Neuronal stem cell (in vitro differentiated cells): ENCODE measurements around the gene TCF7L1.

Experiments
- DNase-seq: peaks from one replicate; pipeline ENCODE4 v3.0.0-alpha.2; 2013; ENCODE audit warnings: low spot score
- H2AFZ ChIP-seq: one replicate; pipeline ENCODE4 v1.6.1; 2013; ENCODE audit warnings: mild to moderate bottlenecking, low read length, inconsistent platforms
- H2AK5ac ChIP-seq: 2 replicates; pipeline ENCODE4 v1.6.1; 2013; ENCODE audit warnings: low read depth, mild to moderate bottlenecking, inconsistent platforms, low read length, moderate library complexity, mixed read lengths
- H2BK120ac ChIP-seq: 2 replicates; pipeline ENCODE4 v1.6.1; 2013; ENCODE audit warnings: low read depth, mild to moderate bottlenecking, inconsistent platforms, low read length, moderate library complexity, mixed read lengths
- H2BK12ac ChIP-seq: one replicate; pipeline ENCODE4 v1.6.1; 2013; ENCODE audit warnings: low read length, inconsistent platforms
- H2BK15ac ChIP-seq: 2 replicates; pipeline ENCODE4 v1.6.1; 2013; ENCODE audit warnings: mild to moderate bottlenecking, low read length, inconsistent platforms, mixed read lengths
- H2BK5ac ChIP-seq: one replicate; pipeline ENCODE4 v1.6.1; 2013; ENCODE audit warnings: inconsistent platforms, mild to moderate bottlenecking, low read length, moderate library complexity
- H3K14ac ChIP-seq: one replicate; pipeline ENCODE4 v1.6.1; 2013; ENCODE audit warnings: low read length, inconsistent platforms
- H3K18ac ChIP-seq: 2 replicates; pipeline ENCODE4 v1.6.1; 2013; ENCODE audit warnings: low read length, inconsistent platforms
- H3K23ac ChIP-seq: 2 replicates; pipeline ENCODE4 v1.6.1; 2013; ENCODE audit warnings: low read depth, mild to moderate bottlenecking, mixed read lengths, low read length, inconsistent platforms; ENCODE audit not compliant: poor library complexity
- H3K27ac ChIP-seq: replicated peaks from 3 replicates; pipeline ENCODE4 v1.5.1; 2013; ENCODE audit warnings: low read length, inconsistent platforms
- H3K27me3 ChIP-seq, 3 experiments: 2 replicates each; pipeline ENCODE4 v1.6.1; 2013; ENCODE audit warnings: low read length in 3 of 3, mild to moderate bottlenecking in 2 of 3, inconsistent platforms in 1 of 3, low read depth in 1 of 3, mixed read lengths in 1 of 3, moderate library complexity in 1 of 3; ENCODE audit not compliant: control insufficient read depth in 3 of 3, insufficient read depth in 3 of 3
- H3K36me3 ChIP-seq, 2 donors: replicated peaks in 1 of 2; 2 replicates each; pipeline ENCODE4 v1.6.1; 2013; ENCODE audit warnings: low read length in 2 of 2; ENCODE audit not compliant: control insufficient read depth in 2 of 2, insufficient read depth in 2 of 2
- H3K4ac ChIP-seq: 2 replicates; pipeline ENCODE4 v1.6.1; 2013; ENCODE audit warnings: inconsistent platforms, mild to moderate bottlenecking, low read length, moderate library complexity
- H3K4me1 ChIP-seq, 2 donors: 1 replicate in 1 of 2; 2 replicates in 1 of 2; pipeline ENCODE4 v1.6.1; 2013; ENCODE audit warnings: low read length in 2 of 2, low read depth in 1 of 2; ENCODE audit not compliant: control insufficient read depth in 2 of 2, insufficient read depth in 1 of 2
- H3K4me2 ChIP-seq: one replicate; pipeline ENCODE4 v1.6.1; 2013; ENCODE audit warnings: mild to moderate bottlenecking, low read length, inconsistent platforms; ENCODE audit not compliant: insufficient read depth, poor library complexity, severe bottlenecking
- H3K4me3 ChIP-seq, 2 donors: 2 replicates each; pipeline ENCODE4 v1.5.1; 2013; ENCODE audit warnings: low read length in 2 of 2, mild to moderate bottlenecking in 2 of 2, inconsistent platforms in 1 of 2, moderate library complexity in 1 of 2
- H3K79me1 ChIP-seq: one replicate; pipeline ENCODE4 v1.6.1; 2013; ENCODE audit warnings: low read depth, mild to moderate bottlenecking, inconsistent platforms, low read length, moderate library complexity
- H3K9ac ChIP-seq: one replicate; pipeline ENCODE4 v1.6.1; 2013; ENCODE audit warnings: mild to moderate bottlenecking, low read depth, low read length, inconsistent platforms; ENCODE audit not compliant: poor library complexity
- H3K9me3 ChIP-seq, 2 donors: replicated peaks in 1 of 2; 2 replicates each; pipeline versions ENCODE3 to v1.6.1; 2013; ENCODE audit warnings: low read length in 2 of 2, mild to moderate bottlenecking in 2 of 2, inconsistent platforms in 1 of 2, low read depth in 1 of 2, mixed read lengths in 1 of 2, moderate library complexity in 1 of 2; ENCODE audit not compliant: control insufficient read depth in 2 of 2, insufficient read depth in 1 of 2
- H4K8ac ChIP-seq: one replicate; pipeline ENCODE4 v1.6.1; 2013; ENCODE audit warnings: low read depth, mild to moderate bottlenecking, inconsistent platforms, low read length, moderate library complexity
- H4K91ac ChIP-seq: one replicate; pipeline ENCODE4 v1.6.1; 2013; ENCODE audit warnings: low read length, low read depth, mild to moderate bottlenecking, inconsistent platforms; ENCODE audit not compliant: poor library complexity
- WGBS, 2 donors: extraction: QIAGEN DNeasy Blood & Tissue Kit; methylation state at CpG; one replicate each; pipeline ENCODE4 v1.1.7; 2013; ENCODE audit warnings: missing lambda C conversion rate in 2 of 2, mixed read lengths in 1 of 2; ENCODE audit not compliant: insufficient read length in 2 of 2, insufficient replicate concordance in 1 of 2; ENCODE audit errors: extremely low coverage in 2 of 2; 5-methylcytosine and 5-hydroxymethylcytosine counted together

TCF7L1 gene

DNA sequence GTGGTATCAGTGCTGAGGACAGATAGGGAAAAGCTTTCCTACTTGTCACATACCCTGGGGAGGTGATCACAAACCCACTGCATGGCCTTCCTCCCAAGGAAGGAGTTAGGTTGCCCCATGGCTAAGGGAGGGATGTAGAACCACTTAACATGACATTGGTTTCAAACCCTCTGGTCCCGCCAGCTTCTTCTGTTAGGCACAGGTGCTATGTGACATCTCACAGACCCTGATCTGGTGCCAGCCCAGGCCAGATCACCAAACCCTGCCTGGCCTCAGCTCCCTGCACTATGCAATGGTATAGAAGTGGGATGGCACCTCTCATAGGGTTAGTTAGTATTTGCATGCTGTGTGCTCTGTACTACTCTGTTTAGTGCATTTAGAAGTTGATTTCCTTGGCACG lies 58.0 kb downstream of the TCF7L1 start:
- no peak overlapping the region for H3K14ac ChIP-seq
- H3K23ac ChIP-seq = peak overlapping the region; percentile 7
- WGBS, 2 donors = no CpG with 5 or more reads among the region's 2 CpGs
- H4K8ac ChIP-seq = peak overlapping the region; percentile 70
- no peak overlapping the region for H2BK5ac ChIP-seq
- peaks cover 1 to 6% of the 10 kb centered on the region in 2 donors for H3K36me3 ChIP-seq
- H3K9me3 ChIP-seq = no peaks in the 10 kb centered on the region
- H2AK5ac ChIP-seq = peak overlapping the region; percentile 65
- no peak overlapping the region for H2BK120ac ChIP-seq
- no peak overlapping the region for H3K4me2 ChIP-seq
- no peak overlapping the region for H3K9ac ChIP-seq
- H2BK12ac ChIP-seq = no peak overlapping the region
- no peak overlapping the region for H2BK15ac ChIP-seq
- H3K18ac ChIP-seq = peak overlapping the region; percentile 20
- H3K4me1 ChIP-seq = peaks cover 16 to 21% of the 10 kb centered on the region in 2 donors
- H3K27me3 ChIP-seq = no peaks in the 10 kb centered on the region
- H2AFZ ChIP-seq = no peak overlapping the region
- no peaks in the 10 kb centered on the region for H3K79me1 ChIP-seq
- no peak overlapping the region for H3K4ac ChIP-seq
- H3K27ac ChIP-seq = no peak overlapping the region
- H4K91ac ChIP-seq = no peak overlapping the region
- DNase-seq = no peak
- no peak overlapping the region for H3K4me3 ChIP-seq

DNA sequence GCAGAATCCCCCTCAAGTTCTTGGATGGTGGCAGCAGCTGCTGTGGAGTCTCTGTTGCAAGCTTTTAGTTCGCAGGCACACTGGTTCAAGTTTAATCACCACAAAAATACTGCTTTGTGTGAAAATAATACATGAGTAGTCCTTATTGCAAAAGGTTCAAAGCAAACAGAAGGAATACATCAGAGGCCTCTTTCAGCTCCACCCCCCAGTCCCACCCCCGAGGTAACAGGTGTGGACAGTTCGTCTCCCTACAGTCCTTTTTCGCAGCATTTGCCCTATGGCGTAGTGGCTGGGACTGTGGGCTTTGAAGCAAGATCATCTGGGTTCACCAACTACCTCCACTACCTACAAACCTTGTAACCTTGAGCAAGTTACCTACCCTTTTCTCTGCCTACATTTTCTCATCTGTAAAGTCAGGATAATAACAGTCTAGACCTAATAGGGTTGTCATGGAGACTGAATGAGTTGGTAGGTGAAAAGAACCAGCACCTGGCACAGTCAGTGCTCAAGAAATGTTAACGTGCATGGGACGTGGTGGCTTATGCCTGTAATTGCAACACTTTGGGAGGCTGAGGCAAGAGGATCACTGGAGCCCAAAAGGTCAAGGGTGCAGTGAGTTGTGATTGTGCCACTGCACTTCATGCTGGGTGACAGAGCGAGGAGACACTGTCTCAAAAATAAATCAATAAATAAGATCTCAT lies 61.7 kb downstream of the TCF7L1 start:
- H3K36me3 ChIP-seq = peaks cover 3 to 6% of the 10 kb centered on the region in 2 donors
- no peaks in the 10 kb centered on the region for H3K27me3 ChIP-seq
- H2AFZ ChIP-seq = no peak overlapping the region
- no peak overlapping the region for H3K4ac ChIP-seq
- no peak overlapping the region for H3K23ac ChIP-seq
- peaks cover 2% of the 10 kb centered on the region for H3K79me1 ChIP-seq
- no peak overlapping the region for H2BK12ac ChIP-seq
- no peak for DNase-seq
- H2BK5ac ChIP-seq = no peak overlapping the region
- no peak overlapping the region for H3K18ac ChIP-seq
- H4K91ac ChIP-seq = no peak overlapping the region
- WGBS, 2 donors = no CpG with 5 or more reads among the region's 8 CpGs
- no peak overlapping the region for H3K27ac ChIP-seq
- H3K9ac ChIP-seq = no peak overlapping the region
- no peak overlapping the region for H3K4me3 ChIP-seq
- H3K9me3 ChIP-seq = no peaks in the 10 kb centered on the region
- H2BK15ac ChIP-seq = no peak overlapping the region
- no peak overlapping the region for H3K14ac ChIP-seq
- H2BK120ac ChIP-seq = no peak overlapping the region
- no peak overlapping the region for H2AK5ac ChIP-seq
- no peak overlapping the region for H3K4me2 ChIP-seq
- H4K8ac ChIP-seq = no peak overlapping the region
- H3K4me1 ChIP-seq = peaks cover 5 to 6% of the 10 kb centered on the region in 2 donors

DNA sequence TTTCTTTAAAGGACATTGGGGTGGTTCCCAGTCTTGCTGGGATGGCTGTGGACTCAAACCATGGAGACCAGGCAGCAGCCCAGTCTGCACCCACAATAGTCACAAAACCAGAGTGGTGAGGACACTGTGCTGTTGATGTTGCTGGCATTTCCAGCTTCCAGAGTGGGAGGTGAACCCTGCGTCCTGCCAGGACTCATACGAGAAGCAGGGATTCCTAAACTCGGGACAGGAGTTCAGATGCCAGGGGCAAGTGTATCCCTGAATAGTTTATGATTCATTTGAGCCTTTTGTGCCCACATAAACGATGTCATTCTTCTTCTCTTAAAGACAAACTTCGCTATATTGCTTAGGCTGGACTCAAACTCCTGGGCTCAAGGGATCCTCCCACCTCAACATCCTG lies 62.8 kb downstream of the TCF7L1 start:
- no peak overlapping the region for H3K27ac ChIP-seq
- H3K4me3 ChIP-seq = no peak overlapping the region
- no peak overlapping the region for H2AK5ac ChIP-seq
- H3K36me3 ChIP-seq = peaks cover 3 to 9% of the 10 kb centered on the region in 2 donors
- no peak overlapping the region for H3K4ac ChIP-seq
- H4K8ac ChIP-seq = no peak overlapping the region
- H3K14ac ChIP-seq = no peak overlapping the region
- H3K9me3 ChIP-seq = no peaks in the 10 kb centered on the region
- no peak overlapping the region for H3K9ac ChIP-seq
- peaks cover 0 to 1% of the 10 kb centered on the region in 2 donors for H3K4me1 ChIP-seq
- no peak overlapping the region for H2BK5ac ChIP-seq
- H3K4me2 ChIP-seq = no peak overlapping the region
- H2BK120ac ChIP-seq = no peak overlapping the region
- no peak for DNase-seq
- H3K18ac ChIP-seq = no peak overlapping the region
- H4K91ac ChIP-seq = no peak overlapping the region
- H2BK15ac ChIP-seq = no peak overlapping the region
- H3K23ac ChIP-seq = no peak overlapping the region
- no CpG with 5 or more reads among the region's 5 CpGs for WGBS, 2 donors
- no peak overlapping the region for H2BK12ac ChIP-seq
- H3K27me3 ChIP-seq = no peaks in the 10 kb centered on the region
- H3K79me1 ChIP-seq = peaks cover 4% of the 10 kb centered on the region
- no peak overlapping the region for H2AFZ ChIP-seq

DNA sequence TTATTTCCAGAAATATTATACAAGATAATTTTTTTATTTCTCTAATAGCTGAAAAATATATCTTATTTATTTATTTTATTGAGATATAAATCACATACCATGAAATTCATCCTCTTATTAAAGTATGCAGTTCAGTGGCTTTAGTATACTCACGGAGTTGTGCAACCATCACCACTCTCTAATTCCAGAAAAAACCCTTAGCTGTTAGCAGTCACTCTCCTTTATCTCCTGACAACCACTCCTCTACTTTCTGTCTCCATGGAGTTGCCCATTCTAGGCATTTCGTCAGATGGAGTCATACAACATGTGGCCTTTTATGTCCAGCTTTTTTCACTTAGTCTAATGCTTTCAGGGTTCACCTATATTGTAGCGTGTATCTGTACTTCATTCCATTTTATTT lies 66.5 kb downstream of the TCF7L1 start:
- H2BK15ac ChIP-seq = no peak overlapping the region
- H3K27me3 ChIP-seq = no peaks in the 10 kb centered on the region
- no peak overlapping the region for H3K4ac ChIP-seq
- no peak overlapping the region for H2BK5ac ChIP-seq
- H3K18ac ChIP-seq = no peak overlapping the region
- H3K4me3 ChIP-seq = no peak overlapping the region
- no peaks in the 10 kb centered on the region for H3K9me3 ChIP-seq
- H3K4me1 ChIP-seq = no peaks in the 10 kb centered on the region
- H3K9ac ChIP-seq = no peak overlapping the region
- WGBS, 2 donors = no CpG with 5 or more reads among the region's 3 CpGs
- no peak overlapping the region for H4K8ac ChIP-seq
- DNase-seq = no peak
- no peak overlapping the region for H3K14ac ChIP-seq
- no peak overlapping the region for H2AFZ ChIP-seq
- H2AK5ac ChIP-seq = no peak overlapping the region
- peaks cover 2 to 3% of the 10 kb centered on the region in 2 donors for H3K36me3 ChIP-seq
- no peak overlapping the region for H3K4me2 ChIP-seq
- H4K91ac ChIP-seq = no peak overlapping the region
- no peak overlapping the region for H2BK120ac ChIP-seq
- H3K23ac ChIP-seq = no peak overlapping the region
- H2BK12ac ChIP-seq = no peak overlapping the region
- no peak overlapping the region for H3K27ac ChIP-seq
- H3K79me1 ChIP-seq = peaks cover 4% of the 10 kb centered on the region
